Measurements from ENCODE around the gene LMAN2L. TPM values are rescaled to one million over a fixed set of nuclear protein-coding genes. Genes with fewer than 3 reads are reported as not detected.

LMAN2L gene
- total RNA-seq, 1 donor from 2014 or later = 14.8 TPM

Other genes with a start within 250 kb of the LMAN2L start
- 0.13 TPM in 2 replicates for gene NEURL3, start 234.7 kb downstream of the LMAN2L start, total RNA-seq
- gene ARID5A, start 203.3 kb downstream of the LMAN2L start, total RNA-seq = 9.6 and 13.1 TPM in 2 replicates
- gene KANSL3, start 101.8 kb downstream of the LMAN2L start, total RNA-seq = 18.5 and 26.3 TPM in 2 replicates
- not detected in 2 replicates for gene FER1L5, start 97.3 kb downstream of the LMAN2L start, total RNA-seq
- 1.3 and 2.3 TPM in 2 replicates for gene CNNM4, start 20.8 kb upstream of the LMAN2L start, total RNA-seq
- 6.4 and 12.3 TPM in 2 replicates for gene CNNM3, start 76.2 kb upstream of the LMAN2L start, total RNA-seq
- 0.51 and 1.1 TPM in 2 replicates for gene ANKRD23, start 104.0 kb upstream of the LMAN2L start, total RNA-seq
- 5.6 and 6.8 TPM in 2 replicates for gene ANKRD39, start 118.0 kb upstream of the LMAN2L start, total RNA-seq
- 17.3 and 35.4 TPM in 2 replicates for gene SEMA4C, start 130.0 kb upstream of the LMAN2L start, total RNA-seq
- under 0.01 TPM in 1 of 2 replicates, not detected in the other for gene FAM178B, start 246.5 kb upstream of the LMAN2L start, total RNA-seq

All from dermis microvascular lymphatic vessel endothelial cell (primary cell).